Progenitor cell of endocrine pancreas (in vitro differentiated cells): ENCODE results near the gene GANAB. TPM values are rescaled to one million over a fixed set of nuclear protein-coding genes. Genes with fewer than 3 reads are reported as not detected.

Experiments
- DNase-seq: peaks from one replicate; pipeline ENCODE4 v3.0.0; 2021; ENCODE audit warnings: low spot score; ENCODE audit not compliant: unreplicated experiment
- H3K27ac Mint-ChIP-seq: 2 replicates; pipeline ENCODE4 v1.8.0; 2021; ENCODE audit warnings: mild to moderate bottlenecking, moderate library complexity, mixed read lengths
- H3K27me3 Mint-ChIP-seq: 2 replicates; pipeline ENCODE4 v1.8.0; 2021; ENCODE audit warnings: mixed read lengths
- H3K36me3 Mint-ChIP-seq: 2 replicates; pipeline ENCODE4 v1.8.0; 2022; ENCODE audit warnings: mixed read lengths; ENCODE audit not compliant: insufficient read depth
- H3K4me1 Mint-ChIP-seq: 2 replicates; pipeline ENCODE4 v1.8.0; 2021; ENCODE audit warnings: low read depth, mixed read lengths
- H3K4me3 Mint-ChIP-seq: 2 replicates; pipeline ENCODE4 v1.8.0; 2021; ENCODE audit warnings: low read depth, mild to moderate bottlenecking, moderate library complexity, mixed read lengths
- H3K9me3 Mint-ChIP-seq: 2 replicates; pipeline ENCODE4 v1.8.0; 2021; ENCODE audit warnings: low read depth, mixed read lengths
- CTCF ChIP-seq: fragments of 200-600 bp; sonication (generic); IDR thresholded peaks from one replicate; pipeline ENCODE4 v1.5.0; 2021; ENCODE audit warnings: antibody characterized with exemption, mild to moderate bottlenecking; ENCODE audit not compliant: unreplicated experiment
- total RNA-seq: library from RNA; stranded (reverse); gene quantifications from 2 replicates; pipeline ENCODE4 v1.2.1, GENCODE V29; 2021

Gene GANAB
- total RNA-seq, 1 donor from 2014 or later: 361 TPM

GRCh38 chr11:62595124-62595523 lies 51.3 kb downstream of the GANAB start:
- no peak overlapping the region for H3K27ac Mint-ChIP-seq
- H3K27me3 Mint-ChIP-seq: no peaks in the 10 kb centered on the region

GRCh38 chr11:62593434-62594044 lies 52.9 kb downstream of the GANAB start:
- Mint-ChIP-seq H3K27ac (no peak overlapping the region), H3K27me3 (no peaks in the 10 kb centered on the region), H3K36me3 (peaks cover 26% of the 10 kb centered on the region), H3K4me1 (peaks cover 13% of the 10 kb centered on the region), H3K4me3 (peak overlapping the region; percentile 66), H3K9me3 (no peaks in the 10 kb centered on the region)
- peak; percentile 60 for TF ChIP-seq CTCF
- no peak for DNase-seq

More at GRCh38 chr11:62595124-62595523, 51.3 kb downstream of the GANAB start:
- H3K4me3 Mint-ChIP-seq: no peak overlapping the region
- no peak for DNase-seq
- H3K9me3 Mint-ChIP-seq: no peaks in the 10 kb centered on the region
- no peak for TF ChIP-seq CTCF
- H3K36me3 Mint-ChIP-seq: peaks cover 38% of the 10 kb centered on the region
- peaks cover 22% of the 10 kb centered on the region for H3K4me1 Mint-ChIP-seq

- Mint-ChIP-seq H3K27me3 (no peaks in the 10 kb centered on the region), H3K4me3 (no peak overlapping the region), H3K36me3 (peaks cover 26% of the 10 kb centered on the region), H3K27ac (no peak overlapping the region), H3K4me1 (peaks cover 13% of the 10 kb centered on the region), H3K9me3 (no peaks in the 10 kb centered on the region)
- TF ChIP-seq CTCF: no peak
- no peak for DNase-seq
These were observed 53.4 kb downstream of the GANAB start for GRCh38 chr11:62592989-62593421.

GRCh38 chr11:62592146-62592815 lies 54.1 kb downstream of the GANAB start:
- Mint-ChIP-seq H3K27ac (peak overlapping the region; percentile 96), H3K36me3 (peaks cover 23% of the 10 kb centered on the region), H3K4me1 (peaks cover 13% of the 10 kb centered on the region), H3K4me3 (peak overlapping the region; percentile 92), H3K9me3 (no peaks in the 10 kb centered on the region), H3K27me3 (no peaks in the 10 kb centered on the region)
- TF ChIP-seq CTCF: no peak
- DNase-seq: no peak

GRCh38 chr11:62591448-62592145 lies 54.8 kb downstream of the GANAB start, which contains the start of gene TUT1:
TUT1 (minus strand) TSS chr11:62591523; CDS start chr11:62591485, 38 bp downstream.
- Mint-ChIP-seq H3K4me1 (peaks cover 13% of the 10 kb centered on the region), H3K27ac (peak within 1 kb of the TSS; percentile 96), H3K4me3 (peak within 1 kb of the TSS; percentile 92), H3K27me3 (no peaks in the 10 kb centered on the region), H3K36me3 (peaks cover 18% of the 10 kb centered on the region), H3K9me3 (no peaks in the 10 kb centered on the region)
- TF ChIP-seq CTCF: peak; percentile 6
- DNase-seq: peak; percentile 93
